KOPT-K1 (cell line): ENCODE results near the gene FFAR4.

ENCODE experiments used
- H3K27ac ChIP-seq: fragments of 200-600 bp; sonication (generic); 2 replicates; pipeline ENCODE4 v1.5.1; 2016; ENCODE audit warnings: antibody characterized with exemption, mild to moderate bottlenecking, low read depth, low read length; ENCODE audit not compliant: poor library complexity, severe bottlenecking
- H3K36me3 ChIP-seq: fragments of 200-600 bp; sonication (generic); 2 replicates; pipeline ENCODE4 v1.5.1; 2017; ENCODE audit warnings: antibody characterized with exemption, mild to moderate bottlenecking, low read length, moderate library complexity; ENCODE audit not compliant: insufficient read depth
- H3K9me3 ChIP-seq: fragments of 200-600 bp; sonication (generic); 2 replicates; pipeline ENCODE4 v1.5.1; 2017; ENCODE audit warnings: antibody characterized with exemption, low read length, mild to moderate bottlenecking; ENCODE audit not compliant: insufficient read depth, poor library complexity, severe bottlenecking

Gene FFAR4

GRCh38 chr10:93601774-93602162 is 35.3 kb downstream of the FFAR4 start:
- Histone ChIP-seq H3K27ac (no peak overlapping the region), H3K36me3 (no peaks in the 10 kb centered on the region), H3K9me3 (no peaks in the 10 kb centered on the region)

GRCh38 chr10:93603023-93603422 is 36.6 kb downstream of the FFAR4 start:
- H3K9me3 ChIP-seq = peaks cover 6% of the 10 kb centered on the region
- H3K36me3 ChIP-seq = no peaks in the 10 kb centered on the region
- no peak overlapping the region for H3K27ac ChIP-seq

- H3K9me3 ChIP-seq = peaks cover 6% of the 10 kb centered on the region
- no peaks in the 10 kb centered on the region for H3K36me3 ChIP-seq
- no peak overlapping the region for H3K27ac ChIP-seq
These were observed 37.7 kb downstream of the FFAR4 start for GRCh38 chr10:93604146-93604545.

- Histone ChIP-seq H3K27ac (no peak overlapping the region), H3K9me3 (peaks cover 6% of the 10 kb centered on the region), H3K36me3 (no peaks in the 10 kb centered on the region)
These were observed 42.0 kb downstream of the FFAR4 start for GRCh38 chr10:93608421-93608820.

- Histone ChIP-seq H3K36me3 (no peaks in the 10 kb centered on the region), H3K9me3 (peaks cover 4% of the 10 kb centered on the region), H3K27ac (no peak within 1 kb of the TSS)
These were observed 45.8 kb downstream of the FFAR4 start, which contains the start of gene PDE6C for GRCh38 chr10:93612311-93612710. TSS of gene PDE6C (plus strand) at chr10:93612537. CDS start at chr10:93612726, 189 bp downstream.

GRCh38 chr10:93613126-93613525 is 46.7 kb downstream of the FFAR4 start:
- Histone ChIP-seq H3K9me3 (no peaks in the 10 kb centered on the region), H3K36me3 (no peaks in the 10 kb centered on the region), H3K27ac (no peak overlapping the region)

GRCh38 chr10:93614101-93614825 is 47.8 kb downstream of the FFAR4 start:
- Histone ChIP-seq H3K9me3 (no peaks in the 10 kb centered on the region), H3K36me3 (no peaks in the 10 kb centered on the region), H3K27ac (no peak overlapping the region)

GRCh38 chr10:93615576-93616235 is 49.2 kb downstream of the FFAR4 start:
- Histone ChIP-seq H3K9me3 (no peaks in the 10 kb centered on the region), H3K27ac (no peak overlapping the region), H3K36me3 (no peaks in the 10 kb centered on the region)

- H3K36me3 ChIP-seq = no peaks in the 10 kb centered on the region
- no peak overlapping the region for H3K27ac ChIP-seq
- H3K9me3 ChIP-seq = no peaks in the 10 kb centered on the region
These were observed 54.5 kb downstream of the FFAR4 start for GRCh38 chr10:93620925-93621324.

- Histone ChIP-seq H3K27ac (no peak overlapping the region), H3K9me3 (no peaks in the 10 kb centered on the region), H3K36me3 (no peaks in the 10 kb centered on the region)
These were observed 56.5 kb downstream of the FFAR4 start for GRCh38 chr10:93622942-93623341.

GRCh38 chr10:93628858-93629257 is 62.4 kb downstream of the FFAR4 start:
- Histone ChIP-seq H3K9me3 (no peaks in the 10 kb centered on the region), H3K36me3 (no peaks in the 10 kb centered on the region), H3K27ac (no peak overlapping the region)

- H3K9me3 ChIP-seq = no peaks in the 10 kb centered on the region
- no peaks in the 10 kb centered on the region for H3K36me3 ChIP-seq
These were observed 63.3 kb downstream of the FFAR4 start for GRCh38 chr10:93629647-93630305.

GRCh38 chr10:93630625-93631557 is 64.4 kb downstream of the FFAR4 start:
- H3K27ac ChIP-seq = no peak overlapping the region
- H3K36me3 ChIP-seq = no peaks in the 10 kb centered on the region
- H3K9me3 ChIP-seq = no peaks in the 10 kb centered on the region

More at GRCh38 chr10:93629647-93630305, 63.3 kb downstream of the FFAR4 start:
- no peak overlapping the region for H3K27ac ChIP-seq
